ENCODE results near the gene MIEF2.
A peak's percentile ranks its signal among the peaks of the same experiment; 100 is the strongest.

Gene MIEF2

GRCh38 chr17:18235743-18236256 is 24.7 kb upstream of the MIEF2 start:
- DNase-seq (ENCODE audit: low spot score): no peak

- no peak for DNase-seq (ENCODE audit: low spot score)
These were observed 24.0 kb upstream of the MIEF2 start for GRCh38 chr17:18236494-18236893.

GRCh38 chr17:18237461-18237860 is 23.0 kb upstream of the MIEF2 start:
- no peak for DNase-seq (ENCODE audit: low spot score)

GRCh38 chr17:18238299-18238698 is 22.2 kb upstream of the MIEF2 start:
- DNase-seq (ENCODE audit: low spot score): no peak

GRCh38 chr17:18240449-18240848 is 20.0 kb upstream of the MIEF2 start:
- DNase-seq (ENCODE audit: low spot score): no peak

- no peak for DNase-seq (ENCODE audit: low spot score)
These were observed 19.1 kb upstream of the MIEF2 start for GRCh38 chr17:18241229-18241871.

- DNase-seq (ENCODE audit: low spot score): no peak
These were observed 15.3 kb upstream of the MIEF2 start for GRCh38 chr17:18245038-18245776.

GRCh38 chr17:18246109-18246725 is 14.2 kb upstream of the MIEF2 start:
- DNase-seq (ENCODE audit: low spot score): no peak

- DNase-seq (ENCODE audit: low spot score): no peak
These were observed 13.4 kb upstream of the MIEF2 start for GRCh38 chr17:18246880-18247612.

GRCh38 chr17:18247613-18248001 is 12.9 kb upstream of the MIEF2 start:
- no peak for DNase-seq (ENCODE audit: low spot score)

- peak; percentile 86 for DNase-seq (ENCODE audit: low spot score)
These were observed 12.1 kb upstream of the MIEF2 start for GRCh38 chr17:18248300-18248731.

GRCh38 chr17:18248811-18249210 is 11.7 kb upstream of the MIEF2 start:
- DNase-seq (ENCODE audit: low spot score): no peak

GRCh38 chr17:18250259-18250658 is 10.2 kb upstream of the MIEF2 start:
- no peak for DNase-seq (ENCODE audit: low spot score)

- DNase-seq (ENCODE audit: low spot score): no peak
These were observed 9.8 kb upstream of the MIEF2 start for GRCh38 chr17:18250708-18251107.

- DNase-seq (ENCODE audit: low spot score): no peak
These were observed 9.3 kb upstream of the MIEF2 start for GRCh38 chr17:18251204-18251603.

- no peak for DNase-seq (ENCODE audit: low spot score)
These were observed 8.3 kb upstream of the MIEF2 start for GRCh38 chr17:18252160-18252559.

GRCh38 chr17:18253187-18253884 is 7.1 kb upstream of the MIEF2 start:
- DNase-seq (ENCODE audit: low spot score): no peak

GRCh38 chr17:18253947-18254821 is 6.3 kb upstream of the MIEF2 start:
- no peak for DNase-seq (ENCODE audit: low spot score)

GRCh38 chr17:18254888-18255649 is 5.4 kb upstream of the MIEF2 start:
- no peak for DNase-seq (ENCODE audit: low spot score)

GRCh38 chr17:18256351-18256750 is 4.1 kb upstream of the MIEF2 start:
- no peak for DNase-seq (ENCODE audit: low spot score)
